Bronchial epithelial cell (primary cell): Measurements from ENCODE around the gene LRMDA. TPM values are rescaled to one million over a fixed set of nuclear protein-coding genes. Genes with fewer than 3 reads are reported as not detected.

Experiments used
- DNase-seq: peaks from one replicate; pipeline ENCODE4 v3.0.0-alpha.2; 2010; ENCODE audit warnings: low read depth
- FAIRE-seq: peaks from 2 replicates; lab custom pipeline; 2011; peaks lifted over from hg19 to GRCh38; lab: Jason Lieb, UNC
- H3K27me3 ChIP-seq: 2 replicates; pipeline ENCODE4 v1.5.1; 2011; ENCODE audit warnings: low read length; ENCODE audit not compliant: control insufficient read depth, insufficient read depth
- H3K36me3 ChIP-seq: 2 replicates; pipeline ENCODE4 v1.5.1; 2011; ENCODE audit warnings: low read length; ENCODE audit not compliant: control insufficient read depth, insufficient read depth
- H3K4me3 ChIP-seq: 2 replicates; pipeline ENCODE4 v1.5.1; 2011; ENCODE audit warnings: mild to moderate bottlenecking, low read depth, low read length, control low read depth
- CTCF ChIP-seq: IDR thresholded peaks from 2 replicates; pipeline ENCODE4 v1.5.1; 2011; ENCODE audit warnings: mild to moderate bottlenecking, moderate library complexity, low read length, control low read depth, inconsistent platforms; ENCODE audit not compliant: insufficient read depth, severe bottlenecking
- total RNA-seq: library from RNA; depleted of rRNA; stranded (reverse); fragments of >200 nt; gene quantifications from 2 replicates; pipeline ENCODE4 v1.2.1, GENCODE V29; 2014

Gene LRMDA
- total RNA-seq, 1 donor from 2014 or later: 1.6 TPM

DNA sequence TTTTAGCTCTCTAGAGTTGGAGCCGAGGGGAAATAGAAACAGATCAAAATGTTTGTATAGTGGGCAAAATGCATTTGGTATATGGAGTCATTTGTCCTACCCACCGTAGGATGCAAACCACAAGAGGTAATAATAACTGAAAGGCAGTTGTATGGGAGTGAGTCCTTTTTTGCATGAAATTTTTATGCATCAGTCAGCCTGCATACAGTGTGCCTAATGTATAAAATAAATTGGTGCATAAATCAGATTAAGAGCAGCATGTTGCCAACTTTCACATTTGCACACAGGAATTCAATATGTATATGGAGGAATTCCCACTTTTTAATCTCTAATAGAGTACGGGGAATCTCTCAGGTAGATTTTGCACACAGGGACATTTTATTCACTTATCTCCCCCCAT, 262.8 kb downstream of the LRMDA start:
- Histone ChIP-seq H3K27me3 (no peaks in the 10 kb centered on the region), H3K36me3 (no peaks in the 10 kb centered on the region), H3K4me3 (no peak overlapping the region)
- TF ChIP-seq CTCF: no peak
- DNase-seq (no peak), FAIRE-seq (no peak)

DNA sequence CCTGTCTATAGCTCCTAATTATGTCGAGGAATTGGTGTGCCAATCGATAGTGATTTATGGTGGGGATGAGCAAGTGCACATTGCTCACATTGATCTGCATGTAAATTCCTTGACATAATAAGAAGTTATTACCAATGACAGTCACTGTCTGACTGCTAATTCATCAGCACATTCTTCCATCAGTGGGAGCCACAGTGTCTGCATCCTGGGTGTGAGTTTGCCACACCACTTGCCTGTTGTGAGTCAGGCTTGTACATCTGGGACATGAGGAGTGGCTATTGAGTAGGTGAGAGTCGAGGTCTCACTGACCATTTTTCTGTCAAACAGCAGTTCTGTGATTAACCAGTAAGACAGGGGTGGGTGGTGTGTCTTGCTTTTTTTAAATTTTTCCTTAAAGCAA, 263.4 kb downstream of the LRMDA start:
- Histone ChIP-seq H3K36me3 (no peaks in the 10 kb centered on the region), H3K27me3 (no peaks in the 10 kb centered on the region), H3K4me3 (no peak overlapping the region)
- no peak for DNase-seq
- FAIRE-seq: peak; percentile 40
- no peak for TF ChIP-seq CTCF

DNA sequence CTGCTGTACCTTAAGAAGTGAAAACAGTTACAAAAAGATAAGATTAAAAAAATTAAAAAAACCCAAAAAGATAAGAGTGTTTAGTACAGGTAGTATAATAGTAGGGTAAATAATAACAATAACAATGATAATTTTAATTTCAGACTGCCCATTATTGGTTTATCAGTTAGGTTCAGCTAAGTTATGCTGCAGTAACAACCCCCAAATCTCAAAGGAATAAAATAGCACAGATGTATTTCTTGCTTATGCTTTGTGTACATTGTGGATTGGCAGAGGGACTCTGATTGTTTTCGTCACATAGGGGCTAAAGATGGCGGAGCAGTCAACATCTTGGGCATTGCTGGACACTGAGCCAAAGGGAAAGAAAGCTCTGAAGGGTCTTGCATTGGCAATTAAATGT, 264.6 kb downstream of the LRMDA start:
- Histone ChIP-seq H3K4me3 (no peak overlapping the region), H3K36me3 (no peaks in the 10 kb centered on the region), H3K27me3 (no peaks in the 10 kb centered on the region)
- FAIRE-seq: no peak
- no peak for TF ChIP-seq CTCF
- no peak for DNase-seq

- H3K27me3 ChIP-seq: no peaks in the 10 kb centered on the region
- no peak for FAIRE-seq
- no peak overlapping the region for H3K4me3 ChIP-seq
- DNase-seq: no peak
- H3K36me3 ChIP-seq: no peaks in the 10 kb centered on the region
- TF ChIP-seq CTCF: no peak
Measured at GRCh38 chr10:75696536-75696935, 265.1 kb downstream of the LRMDA start.

- TF ChIP-seq CTCF: no peak
- no peaks in the 10 kb centered on the region for H3K27me3 ChIP-seq
- no peaks in the 10 kb centered on the region for H3K36me3 ChIP-seq
- FAIRE-seq (no peak), DNase-seq (no peak)
- no peak overlapping the region for H3K4me3 ChIP-seq
Measured at GRCh38 chr10:75703191-75703854, 271.9 kb downstream of the LRMDA start.

GRCh38 chr10:75705426-75705825, 274.0 kb downstream of the LRMDA start:
- Histone ChIP-seq H3K27me3 (no peaks in the 10 kb centered on the region), H3K36me3 (no peaks in the 10 kb centered on the region), H3K4me3 (no peak overlapping the region)
- no peak for TF ChIP-seq CTCF
- DNase-seq: no peak
- no peak for FAIRE-seq
